ENCODE measurements around the gene WNT2B. TPM values are rescaled to one million over a fixed set of nuclear protein-coding genes. Genes with fewer than 3 reads are reported as not detected.
A peak's percentile ranks its signal among the peaks of the same experiment; 100 is the strongest.

WNT2B gene
- total RNA-seq, 1 donor from 2014 or later = 4.8 TPM

DNA sequence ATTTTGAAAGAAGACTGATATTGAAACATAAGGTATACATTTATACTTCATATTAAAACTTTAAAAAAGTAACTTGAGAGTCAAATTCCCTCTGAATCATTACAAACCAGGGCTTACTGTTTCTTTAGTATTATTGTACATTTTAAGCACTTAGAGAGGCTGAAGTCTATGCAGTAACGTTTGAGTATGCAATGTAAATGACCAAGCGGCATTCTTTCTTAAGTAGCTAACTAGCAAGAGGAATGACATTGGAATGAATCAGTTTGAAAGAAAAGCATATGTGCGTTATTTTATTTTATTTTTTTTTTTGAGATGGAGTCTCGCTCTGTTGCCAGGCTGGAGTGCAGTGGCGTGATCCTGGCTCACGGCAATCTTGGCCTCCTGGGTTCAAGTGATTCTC, 24.3 kb downstream of the WNT2B start:
- Histone ChIP-seq H3K4me1 (peaks cover 0 to 5% of the 10 kb centered on the region in 2 donors), H3K27me3 (no peaks in the 10 kb centered on the region), H3K4me3 (no peak overlapping the region), H3K9me3 (no peaks in the 10 kb centered on the region), H3K36me3 (peaks cover 0 to 7% of the 10 kb centered on the region in 2 donors), H3K27ac (no peak overlapping the region)
- no peak for TF ChIP-seq CTCF (IDR thresholded peaks at IDR 0.05)
- intact Hi-C loops (cut with DNase I) = no loop called here
- DNase-seq (ENCODE audit: low spot score in 2 of 2) = no peak

DNA sequence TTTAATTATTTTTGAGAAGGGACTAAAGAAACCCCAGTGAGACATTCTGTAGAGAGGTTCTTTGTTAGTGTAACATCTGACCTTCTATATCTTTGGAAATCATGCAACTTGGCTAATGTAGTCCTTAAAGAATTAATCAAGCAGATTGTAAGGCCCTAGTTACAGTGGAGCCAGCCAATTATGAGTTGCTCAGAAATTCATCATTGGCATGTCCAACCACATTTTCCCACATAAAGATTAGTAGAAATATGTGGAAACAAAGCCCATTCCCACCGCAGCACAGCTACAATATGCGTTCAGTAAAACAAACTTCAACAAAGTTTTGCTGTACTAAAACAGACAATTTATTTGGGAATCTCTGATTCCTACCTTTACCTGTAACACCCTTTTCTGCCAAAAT, 27.8 kb downstream of the WNT2B start:
- H3K9me3 ChIP-seq = no peaks in the 10 kb centered on the region
- H3K27ac ChIP-seq = no peak overlapping the region
- no peak overlapping the region for H3K4me3 ChIP-seq
- H3K4me1 ChIP-seq = peaks cover 0 to 12% of the 10 kb centered on the region in 2 donors
- H3K27me3 ChIP-seq = no peaks in the 10 kb centered on the region
- DNase-seq (ENCODE audit: low spot score in 2 of 2) = no peak
- intact Hi-C loops (cut with DNase I) = no loop called here
- H3K36me3 ChIP-seq = peaks cover 0 to 6% of the 10 kb centered on the region in 2 donors
- no peak for TF ChIP-seq CTCF (IDR thresholded peaks at IDR 0.05)

GRCh38 chr1:112537456-112537855, 28.7 kb downstream of the WNT2B start:
- TF ChIP-seq CTCF (IDR thresholded peaks at IDR 0.05) = no peak
- H3K27me3 ChIP-seq = no peaks in the 10 kb centered on the region
- no peaks in the 10 kb centered on the region for H3K9me3 ChIP-seq
- H3K4me1 ChIP-seq = peaks cover 0 to 12% of the 10 kb centered on the region in 2 donors
- H3K36me3 ChIP-seq = peaks cover 0 to 6% of the 10 kb centered on the region in 2 donors
- DNase-seq (ENCODE audit: low spot score in 2 of 2) = no peak
- intact Hi-C loops (cut with DNase I) = no loop called here
- H3K27ac ChIP-seq = no peak overlapping the region
- no peak overlapping the region for H3K4me3 ChIP-seq

DNA sequence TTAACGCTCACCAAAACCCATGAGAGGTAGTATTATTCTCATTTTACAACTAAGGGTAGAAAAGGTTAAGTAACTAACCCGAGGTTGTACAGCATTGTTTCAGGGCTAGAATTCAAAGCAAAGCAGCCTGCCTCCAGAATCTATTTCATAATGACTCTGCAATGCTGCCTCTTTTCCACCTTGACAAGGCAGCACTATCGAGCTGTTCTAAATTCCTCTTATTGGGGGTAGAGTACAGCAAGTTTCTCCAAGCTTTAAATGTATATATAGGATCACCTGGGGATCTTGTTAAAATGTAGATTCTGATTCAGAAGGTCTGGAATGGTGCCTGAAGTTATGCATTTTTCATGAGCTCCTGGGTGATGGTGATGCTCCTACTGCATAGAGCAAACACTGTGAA, 30.1 kb downstream of the WNT2B start:
- H3K27ac ChIP-seq = no peak overlapping the region
- H3K36me3 ChIP-seq = peaks cover 0 to 6% of the 10 kb centered on the region in 2 donors
- no peak for DNase-seq (ENCODE audit: low spot score in 2 of 2)
- no peaks in the 10 kb centered on the region for H3K9me3 ChIP-seq
- peaks cover 0 to 12% of the 10 kb centered on the region in 2 donors for H3K4me1 ChIP-seq
- H3K27me3 ChIP-seq = no peaks in the 10 kb centered on the region
- intact Hi-C loops (cut with DNase I) = no loop called here
- TF ChIP-seq CTCF (IDR thresholded peaks at IDR 0.05) = no peak
- H3K4me3 ChIP-seq = no peak overlapping the region

GRCh38 chr1:112540226-112540794, 31.5 kb downstream of the WNT2B start:
- DNase-seq (ENCODE audit: low spot score in 2 of 2) = no peak
- intact Hi-C loops (cut with DNase I) = loop anchor here (5.0 to 10.0 kb wide), 6 partner anchors 38 to 786 kb away; partner anchors contain the start of genes CAPZA1, DDX20 and ST7L
- peak overlapping the region; percentile 51 to 52 for H3K27ac ChIP-seq
- no peaks in the 10 kb centered on the region for H3K27me3 ChIP-seq
- no peaks in the 10 kb centered on the region for H3K9me3 ChIP-seq
- peaks cover 0 to 6% of the 10 kb centered on the region in 2 donors for H3K36me3 ChIP-seq
- TF ChIP-seq CTCF (IDR thresholded peaks at IDR 0.05) = no peak
- peaks cover 0 to 23% of the 10 kb centered on the region in 2 donors for H3K4me1 ChIP-seq
- no peak overlapping the region for H3K4me3 ChIP-seq
